Right lobe of liver (tissue), 6 donors: ENCODE data around the gene CREB5. TPM values are rescaled to one million over a fixed set of nuclear protein-coding genes. Genes with fewer than 3 reads are reported as not detected.
A peak's percentile ranks its signal among the peaks of the same experiment; 100 is the strongest.
"Not testable (repeated sequence)": the region's sequence is repeated elsewhere in the genome, so short reads cannot be mapped to it uniquely, and the experiment has no call there.

Experiments used
- ATAC-seq, 4 donors: fragments of 200-7000 bp; cut with Tn5 transposase; one replicate each; pipeline ENCODE4 v1.9.1; 2020; ENCODE audit warnings: mild to moderate bottlenecking in 4 of 4, moderate library complexity in 4 of 4
- DNase-seq, 3 donors: peaks; one replicate each; pipeline ENCODE4 v3.0.0-alpha.2; 2020
- H3K27ac ChIP-seq, 3 donors: fragments of 200-600 bp; one replicate each; pipeline ENCODE4 v1.8.0; 2022
- H3K27me3 ChIP-seq, 2 donors: fragments of 200-600 bp; one replicate each; pipeline ENCODE4 v1.8.0; 2022
- H3K36me3 ChIP-seq, 4 donors: fragments of 200-600 bp; sonication (generic) in 1 of 4; one replicate each; pipeline versions ENCODE4 v1.5.1 to v1.8.0; 2017 to 2022; ENCODE audit warnings: control low read depth in 1 of 4
- H3K4me1 ChIP-seq, 4 donors: fragments of 200-600 bp; sonication (generic) in 1 of 4; one replicate each; pipeline versions ENCODE4 v1.5.1 to v1.8.0; 2017 to 2022; ENCODE audit warnings: control low read depth in 1 of 4
- H3K4me3 ChIP-seq, 3 donors: fragments of 200-600 bp; one replicate each; pipeline ENCODE4 v1.8.0; 2022
- H3K9me3 ChIP-seq, 4 donors: fragments of 200-600 bp; sonication (generic) in 1 of 4; one replicate each; pipeline versions ENCODE4 v1.5.1 to v1.8.0; 2017 to 2022; ENCODE audit warnings: control low read depth in 1 of 4
- POLR2A ChIP-seq: fragments of 450-650 bp; IDR thresholded peaks from one replicate; pipeline ENCODE4 v1.6.1; 2017; ENCODE audit warnings: antibody characterized with exemption, mild to moderate bottlenecking
- WGBS: methylation state at CpG from one replicate; pipeline ENCODE4 v1.1.6; 2018; ENCODE audit warnings: low coverage, low lambda C conversion rate; ENCODE audit not compliant: insufficient coverage; ENCODE audit errors: missing lambda C conversion rate; 5-methylcytosine and 5-hydroxymethylcytosine counted together
- intact Hi-C, 2 donors: fragments of 100-400 bp; cut with DNase I; formaldehyde crosslinking; loops; one replicate each; pipeline versions ENCODE4 v1.11.2 to v1.14.1; 2022
- total RNA-seq, 6 experiments: library from RNA; depleted of rRNA in 2 of 6; stranded (reverse); fragments of >200 nt in 2 of 6; fragmentation: NEBNext Ultra II Directional in 3 of 6; extraction: Animal tissue kit (Norgen Biotek cat#: 25700) in 3 of 6; gene quantifications; one replicate each; pipeline versions ENCODE4 v1.1.0 to v1.2.4, GENCODE V29; 2016 to 2023
- TF ChIP-seq, protein P1 (sequence below), 4 donors: fragments of 200-600 bp in 3 of 4; fragments of 450-650 bp in 1 of 4; IDR thresholded peaks; one replicate each; pipeline versions ENCODE4 v1.5.1 to v1.8.0; 2016 to 2022; ENCODE audit warnings: antibody characterized with exemption in 4 of 4, mild to moderate bottlenecking in 2 of 4
- donor health status: DM: no; HTN: yes; CAD: no.
- donor health status: DM: no; HTN: no; CAD: no.
- donor health status: DM: no; HTN: no; CAD: no.
- donor health status: DM: no; HTN: yes; CAD: no.
- donor health status: DM: no; HTN: yes; CAD: no.

Gene CREB5
- total RNA-seq, 6 experiments from 2014 or later = 0.48 to 6.3 (median 1.4) TPM

DNA sequence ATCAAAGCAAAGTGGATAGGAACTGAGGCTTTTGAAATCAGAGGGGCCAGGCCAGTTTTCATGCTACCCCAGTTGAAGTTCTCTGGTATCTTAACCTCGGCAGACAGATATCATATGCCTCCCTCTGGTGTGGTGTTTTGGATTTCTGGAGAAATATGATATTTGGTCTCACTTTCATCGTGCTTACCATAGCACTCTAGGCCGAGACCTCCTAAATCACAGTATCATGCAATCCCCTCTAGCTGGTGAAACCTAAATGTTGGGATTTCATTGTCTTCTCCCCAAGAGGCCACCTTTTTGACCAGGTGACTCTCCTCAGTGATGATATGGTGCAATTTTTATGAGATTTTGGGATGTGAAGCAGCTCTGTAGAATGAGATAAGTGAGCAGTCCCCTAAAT lies 183.5 kb downstream of the CREB5 start:
- 66% methylated on average over 3 of the region's 3 CpGs for WGBS
- TF ChIP-seq, protein P1, sequence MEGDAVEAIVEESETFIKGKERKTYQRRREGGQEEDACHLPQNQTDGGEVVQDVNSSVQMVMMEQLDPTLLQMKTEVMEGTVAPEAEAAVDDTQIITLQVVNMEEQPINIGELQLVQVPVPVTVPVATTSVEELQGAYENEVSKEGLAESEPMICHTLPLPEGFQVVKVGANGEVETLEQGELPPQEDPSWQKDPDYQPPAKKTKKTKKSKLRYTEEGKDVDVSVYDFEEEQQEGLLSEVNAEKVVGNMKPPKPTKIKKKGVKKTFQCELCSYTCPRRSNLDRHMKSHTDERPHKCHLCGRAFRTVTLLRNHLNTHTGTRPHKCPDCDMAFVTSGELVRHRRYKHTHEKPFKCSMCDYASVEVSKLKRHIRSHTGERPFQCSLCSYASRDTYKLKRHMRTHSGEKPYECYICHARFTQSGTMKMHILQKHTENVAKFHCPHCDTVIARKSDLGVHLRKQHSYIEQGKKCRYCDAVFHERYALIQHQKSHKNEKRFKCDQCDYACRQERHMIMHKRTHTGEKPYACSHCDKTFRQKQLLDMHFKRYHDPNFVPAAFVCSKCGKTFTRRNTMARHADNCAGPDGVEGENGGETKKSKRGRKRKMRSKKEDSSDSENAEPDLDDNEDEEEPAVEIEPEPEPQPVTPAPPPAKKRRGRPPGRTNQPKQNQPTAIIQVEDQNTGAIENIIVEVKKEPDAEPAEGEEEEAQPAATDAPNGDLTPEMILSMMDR (IDR thresholded peaks at IDR 0.05) = no peak
- TF ChIP-seq POLR2A = no peak
- DNase-seq (no peak), ATAC-seq (no peak)
- Histone ChIP-seq H3K4me3 (no peak overlapping the region), H3K4me1 (no peaks in the 10 kb centered on the region), H3K27ac (no peak overlapping the region), H3K9me3 (no peaks in the 10 kb centered on the region), H3K27me3 (peaks cover 0 to 6% of the 10 kb centered on the region in 2 donors), H3K36me3 (no peaks in the 10 kb centered on the region)
- intact Hi-C loops = no loop called here

DNA sequence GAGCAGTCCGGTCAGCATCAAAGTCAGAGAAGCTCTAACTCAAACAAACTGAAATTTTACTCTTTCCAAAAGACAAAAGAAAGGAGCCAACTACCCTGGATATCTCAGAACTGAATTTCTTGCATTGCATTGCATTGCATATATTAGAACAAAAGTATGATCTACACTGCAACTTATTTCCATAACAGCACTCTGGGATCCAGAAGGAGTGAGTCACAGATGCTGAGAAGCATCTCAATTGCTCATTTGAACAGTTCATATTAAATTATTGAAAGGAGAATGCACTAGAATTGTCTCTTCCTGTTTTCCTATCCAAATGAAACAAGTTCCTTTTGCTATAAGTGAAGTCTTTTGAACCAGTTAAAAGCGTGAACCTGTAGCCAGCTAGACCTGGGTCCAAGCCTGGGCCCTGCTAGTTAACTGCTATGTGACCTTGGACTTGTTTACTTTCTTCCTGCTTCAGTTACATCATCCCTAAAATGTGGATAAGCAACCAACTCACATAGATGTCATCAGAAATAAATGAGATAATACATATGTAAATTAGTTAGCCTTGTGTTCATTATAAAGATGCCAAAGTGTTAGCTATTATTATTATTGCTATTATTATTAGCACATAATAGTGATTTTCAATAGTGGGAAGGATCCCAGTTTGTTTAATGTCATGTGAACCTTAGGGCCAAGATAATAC lies 184.1 kb downstream of the CREB5 start:
- peaks cover 0 to 4% of the 10 kb centered on the region in 2 donors for H3K27me3 ChIP-seq
- WGBS = 44% methylated on average over 2 of the region's 2 CpGs
- no peaks in the 10 kb centered on the region for H3K9me3 ChIP-seq
- no peaks in the 10 kb centered on the region for H3K36me3 ChIP-seq
- intact Hi-C loops = no loop called here
- TF ChIP-seq POLR2A = no peak
- TF ChIP-seq, protein P1 (IDR thresholded peaks at IDR 0.05) = no peak
- ATAC-seq (peak in 1 of 4 donors; percentile 20), DNase-seq (no peak)
- H3K4me1 ChIP-seq = no peaks in the 10 kb centered on the region
- no peak overlapping the region for H3K27ac ChIP-seq
- no peak overlapping the region for H3K4me3 ChIP-seq

DNA sequence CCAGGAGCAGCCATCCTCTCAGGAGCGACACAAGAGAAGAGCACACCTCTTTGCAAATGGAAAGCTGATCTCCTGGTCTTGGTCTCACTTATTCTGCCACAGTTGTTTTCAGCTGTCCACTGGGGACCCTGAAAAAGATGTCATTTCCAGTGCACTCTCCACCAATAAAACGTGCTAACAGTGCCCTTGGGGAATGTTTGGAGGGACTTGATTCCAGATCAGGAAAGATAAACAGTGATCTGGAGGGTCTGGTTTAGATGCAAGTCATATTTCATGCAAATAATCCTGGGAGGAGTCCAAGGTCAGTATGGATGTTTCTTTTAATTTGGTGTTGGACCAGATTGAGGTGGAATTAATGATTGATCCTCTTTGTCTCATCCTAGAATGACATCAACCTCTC lies 185.0 kb downstream of the CREB5 start:
- intact Hi-C loops = no loop called here
- DNase-seq = no peak
- Histone ChIP-seq H3K36me3 (no peaks in the 10 kb centered on the region), H3K27ac (no peak overlapping the region), H3K27me3 (no peaks in the 10 kb centered on the region), H3K4me3 (no peak overlapping the region), H3K4me1 (no peaks in the 10 kb centered on the region), H3K9me3 (no peaks in the 10 kb centered on the region)
- TF ChIP-seq, protein P1 (IDR thresholded peaks at IDR 0.05) = no peak
- no peak for TF ChIP-seq POLR2A
- no peak for ATAC-seq
- WGBS = 17% methylated on average over 2 of the region's 2 CpGs

DNA sequence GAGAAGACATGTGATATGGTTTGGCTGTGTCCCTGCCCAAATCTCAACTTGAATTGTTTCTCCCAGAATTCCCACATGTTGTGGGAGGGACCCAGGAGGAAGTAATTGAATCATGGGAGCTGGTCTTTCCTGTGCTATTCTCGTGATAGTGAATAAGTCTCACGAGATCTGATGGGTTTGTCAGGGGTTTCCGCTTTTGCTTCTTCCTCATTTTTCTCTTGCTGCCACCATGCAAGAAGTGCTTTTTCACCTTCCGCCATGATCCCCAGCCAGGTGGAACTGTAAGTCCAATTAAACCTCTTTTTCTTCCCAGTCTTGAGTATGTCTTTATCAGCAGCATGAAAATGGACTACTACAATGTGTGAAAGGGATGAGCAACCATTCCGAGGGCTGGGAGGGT lies 185.7 kb downstream of the CREB5 start:
- H3K36me3 ChIP-seq, H3K4me1 ChIP-seq, DNase-seq, intact Hi-C loops, H3K4me3 ChIP-seq, ATAC-seq, H3K9me3 ChIP-seq, H3K27me3 ChIP-seq, H3K27ac ChIP-seq: not testable (repeated sequence)
- 67% methylated on average over 5 of the region's 5 CpGs for WGBS

DNA sequence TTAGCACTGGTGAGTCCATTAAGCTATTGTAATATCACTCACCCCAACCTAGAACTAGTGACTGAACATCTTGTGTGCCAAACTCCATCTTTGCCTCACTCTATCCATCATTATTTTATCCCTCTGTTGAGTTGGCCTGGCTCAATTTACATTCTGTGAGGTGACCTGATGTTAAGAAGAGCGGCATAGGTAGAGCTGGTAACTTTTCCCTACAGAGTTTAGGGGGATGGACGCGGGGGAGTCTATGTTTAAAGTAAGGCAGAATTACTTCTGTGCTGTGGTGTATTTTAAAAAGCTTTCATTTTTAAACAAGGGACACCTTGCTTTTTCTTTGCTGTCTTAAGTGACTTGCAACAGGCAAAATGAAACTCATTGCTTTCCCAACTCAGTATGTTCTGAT lies 186.3 kb downstream of the CREB5 start:
- Histone ChIP-seq H3K4me3 (no peak overlapping the region), H3K27ac (no peak overlapping the region), H3K27me3 (no peaks in the 10 kb centered on the region), H3K9me3 (no peaks in the 10 kb centered on the region), H3K36me3 (no peaks in the 10 kb centered on the region), H3K4me1 (no peaks in the 10 kb centered on the region)
- WGBS = 79% methylated on average over 3 of the region's 3 CpGs
- TF ChIP-seq, protein P1 (IDR thresholded peaks at IDR 0.05) = no peak
- no peak for TF ChIP-seq POLR2A
- DNase-seq = no peak
- intact Hi-C loops = no loop called here
- no peak for ATAC-seq
